ENCODE results near the gene PANX3.
A peak's percentile ranks its signal among the peaks of the same experiment; 100 is the strongest.

Gene PANX3

GRCh38 chr11:124610295-124610694, 933 bp upstream of the PANX3 start:
- no peak for DNase-seq (ENCODE audit: low spot score)
- CTCF ChIA-PET: interaction anchor here (1.4 kb wide), 1 partner anchor 25 kb away, joined by 3 read pairs; no protein-coding TSS in a partner anchor
- POLR2A ChIA-PET (ENCODE audit: low non-redundant PET): interaction anchor here (0.6 kb wide), 2 partner anchors 24 to 367 kb away, joined by 5 to 6 read pairs; no protein-coding TSS in a partner anchor
- no peak overlapping the region for H3K27ac ChIP-seq
- no peak for TF ChIP-seq CTCF (conservative IDR thresholded peaks at IDR 0.05; ENCODE audit: low read depth)

GRCh38 chr11:124612045-124612444, 817 bp downstream of the PANX3 start:
- DNase-seq (ENCODE audit: low spot score): no peak
- H3K27ac ChIP-seq: no peak overlapping the region
- ChIA-PET POLR2A (ENCODE audit: low non-redundant PET) (interaction anchor here (0.9 kb wide), 1 partner anchor 10 kb away, joined by 4 read pairs; no protein-coding TSS in a partner anchor), CTCF (interaction anchor here (0.7 kb wide), 1 partner anchor 95 kb away, joined by 6 read pairs; no protein-coding TSS in a partner anchor)
- TF ChIP-seq CTCF (conservative IDR thresholded peaks at IDR 0.05; ENCODE audit: low read depth): no peak

DNA sequence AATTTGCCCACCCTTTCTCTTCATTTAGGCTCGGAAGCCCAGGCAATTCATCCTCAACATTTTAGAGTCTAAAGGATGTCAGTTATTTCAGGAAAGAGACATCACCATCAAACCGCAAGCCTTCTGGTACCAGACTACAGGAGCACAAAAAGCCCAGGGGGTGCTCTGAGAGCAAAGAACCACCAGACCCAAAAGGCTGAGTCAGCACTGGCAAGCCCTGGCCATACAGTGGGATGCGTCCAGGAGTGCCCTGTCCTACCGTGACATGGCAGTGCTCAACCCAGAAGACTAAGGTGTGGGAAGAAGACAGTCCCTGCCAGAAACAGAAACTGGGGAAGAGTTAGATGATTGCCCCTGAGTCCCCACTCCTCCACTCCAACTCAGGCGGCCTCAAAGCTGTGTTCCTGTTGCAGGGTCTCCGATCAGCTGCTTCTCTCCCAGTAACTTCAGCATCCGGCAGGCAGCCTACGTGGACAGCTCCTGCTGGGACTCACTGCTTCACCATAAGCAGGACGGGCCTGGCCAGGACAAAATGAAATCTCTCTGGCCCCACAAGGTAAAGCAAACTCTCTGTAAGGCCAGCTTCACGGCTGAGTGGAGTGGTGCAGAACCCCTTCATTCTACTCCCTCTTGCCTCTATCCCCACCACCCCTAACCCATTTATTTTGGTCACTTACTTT, 1.5 kb downstream of the PANX3 start:
- POLR2A ChIA-PET (ENCODE audit: low non-redundant PET): interaction anchor here (0.9 kb wide), 1 partner anchor 10 kb away, joined by 4 read pairs; no protein-coding TSS in a partner anchor
- H3K27ac ChIP-seq: no peak overlapping the region
- CTCF ChIA-PET: no interaction called here
- no peak for TF ChIP-seq CTCF (conservative IDR thresholded peaks at IDR 0.05; ENCODE audit: low read depth)
- no peak for DNase-seq (ENCODE audit: low spot score)

DNA sequence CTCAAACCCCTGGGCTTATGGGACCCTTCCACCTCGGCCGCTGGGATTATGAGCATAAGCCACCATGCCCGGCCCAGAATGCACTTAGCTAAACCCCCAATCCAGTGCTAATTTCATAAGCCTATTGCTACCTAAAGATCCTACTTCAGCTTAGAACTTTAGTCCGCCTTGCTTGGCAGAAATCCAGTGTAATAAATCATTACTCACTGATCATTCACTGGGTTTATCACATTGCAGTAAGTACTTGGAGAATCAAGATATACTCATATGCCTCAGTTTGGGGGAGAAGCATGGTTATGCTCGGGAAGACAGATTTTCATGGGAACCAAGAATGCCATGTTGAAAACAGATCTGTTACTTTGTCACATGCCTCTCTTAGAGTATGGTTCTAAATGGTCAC, 7.6 kb downstream of the PANX3 start:
- CTCF ChIA-PET: interaction anchor here (1.0 kb wide), 1 partner anchor 547 kb away, joined by 3 read pairs; no protein-coding TSS in a partner anchor

DNA sequence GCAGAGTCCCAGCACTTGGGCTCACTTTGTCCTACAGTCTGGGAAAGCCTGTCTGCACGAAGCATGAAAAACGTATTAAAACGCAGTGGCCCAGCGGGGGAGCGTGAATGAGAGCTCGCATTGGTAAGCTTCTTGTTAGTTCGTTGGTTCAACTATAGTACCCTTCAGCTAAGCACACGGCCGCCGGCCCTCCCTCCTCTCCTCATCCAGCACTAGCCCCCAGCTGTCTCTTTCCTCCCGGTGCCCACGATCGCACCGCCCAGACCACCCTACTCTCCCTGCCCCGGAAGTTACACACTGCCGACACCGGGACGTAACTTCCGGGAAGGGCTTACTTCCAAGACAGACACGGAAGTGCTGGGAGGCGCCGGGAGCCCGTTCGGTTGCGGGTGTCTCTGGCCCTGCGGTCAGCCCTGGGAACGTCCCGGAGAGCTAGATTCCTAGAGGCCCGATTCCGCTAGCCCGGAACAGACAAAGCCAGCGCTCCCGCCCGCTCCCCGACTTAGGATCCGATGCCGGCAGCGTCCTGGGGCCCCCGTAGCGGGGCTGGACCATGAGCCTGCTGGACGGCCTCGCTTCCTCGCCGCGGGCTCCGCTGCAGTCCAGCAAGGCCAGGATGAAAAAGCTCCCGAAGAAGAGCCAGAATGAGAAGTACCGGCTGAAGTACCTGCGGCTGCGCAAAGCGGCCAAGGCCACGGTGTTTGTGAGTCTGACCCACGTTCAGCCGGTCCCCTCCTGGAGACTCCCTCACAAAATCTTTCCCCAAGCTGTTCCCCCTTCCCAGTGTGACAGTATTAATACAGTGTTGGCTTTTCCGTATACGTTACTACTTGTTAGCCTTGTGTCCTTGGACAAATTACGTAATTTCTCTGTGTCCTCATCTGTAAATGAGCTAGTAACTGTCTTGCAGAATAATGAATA, 11.6 kb downstream of the PANX3 start, which contains the start of gene TBRG1:
TSS of gene TBRG1 (plus strand) at position 334 of the 921 bp plus-strand sequence. CDS start at position 554, 220 bp downstream.
- no peak for TF ChIP-seq CTCF (conservative IDR thresholded peaks at IDR 0.05; ENCODE audit: low read depth)
- ChIA-PET CTCF (interaction anchor here (0.6 to 0.9 kb wide), 3 partner anchors 13 to 171 kb away, joined by 3 to 7 read pairs (median 3); no protein-coding TSS in a partner anchor), POLR2A (ENCODE audit: low non-redundant PET) (interaction anchor here (0.6 kb wide), 1 partner anchor 10 kb away, joined by 4 read pairs; no protein-coding TSS in a partner anchor)
- H3K27ac ChIP-seq: peak within 1 kb of the TSS; percentile 90
- peak; percentile 85 for DNase-seq (ENCODE audit: low spot score)

More for the DNA sequence above, 7.6 kb downstream of the PANX3 start:
- no peak for TF ChIP-seq CTCF (conservative IDR thresholded peaks at IDR 0.05; ENCODE audit: low read depth)
- DNase-seq (ENCODE audit: low spot score): no peak
- no peak overlapping the region for H3K27ac ChIP-seq
- POLR2A ChIA-PET (ENCODE audit: low non-redundant PET): no interaction called here

Measured in RWPE1 (cell line).